ENCODE measurements around the gene NACC1. TPM values are rescaled to one million over a fixed set of nuclear protein-coding genes. Genes with fewer than 3 reads are reported as not detected.

The NACC1 gene
- total and polyA plus RNA-seq, 12 donors = 12.4 to 67.0 (median 40.1) TPM

DNA sequence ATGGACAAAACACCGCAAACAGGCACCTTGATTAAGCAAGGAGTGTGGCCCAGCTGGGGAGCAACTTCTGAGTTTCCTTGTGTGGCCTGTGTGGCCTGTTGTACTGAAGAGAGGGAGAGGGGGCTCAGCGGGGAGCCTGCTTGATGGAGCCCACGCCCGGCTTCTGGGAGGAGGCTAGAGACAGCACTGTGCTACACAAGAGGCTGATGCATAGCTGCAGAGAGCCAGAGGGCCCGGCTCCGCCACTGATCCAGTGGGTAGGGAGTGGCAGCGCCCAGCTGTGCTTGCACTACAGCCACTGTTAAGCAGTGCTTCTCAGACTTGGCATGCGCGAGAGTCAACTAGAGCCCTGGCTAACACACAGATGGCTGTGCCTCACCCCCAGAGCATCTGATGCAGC lies 34.4 kb upstream of the NACC1 start:
- Histone ChIP-seq H3K36me3 (replicated peaks in 1 of 2) (no peaks in the 10 kb centered on the region), H3K27ac (no peak overlapping the region), H3K4me1 (replicated peaks in 1 of 2) (no peaks in the 10 kb centered on the region), H3K4me3 (no peak overlapping the region), H3K9me3 (replicated peaks in 1 of 3) (no peaks in the 10 kb centered on the region), H3K27me3 (no peaks in the 10 kb centered on the region)
- no peak for DNase-seq
- TF ChIP-seq, protein P1, sequence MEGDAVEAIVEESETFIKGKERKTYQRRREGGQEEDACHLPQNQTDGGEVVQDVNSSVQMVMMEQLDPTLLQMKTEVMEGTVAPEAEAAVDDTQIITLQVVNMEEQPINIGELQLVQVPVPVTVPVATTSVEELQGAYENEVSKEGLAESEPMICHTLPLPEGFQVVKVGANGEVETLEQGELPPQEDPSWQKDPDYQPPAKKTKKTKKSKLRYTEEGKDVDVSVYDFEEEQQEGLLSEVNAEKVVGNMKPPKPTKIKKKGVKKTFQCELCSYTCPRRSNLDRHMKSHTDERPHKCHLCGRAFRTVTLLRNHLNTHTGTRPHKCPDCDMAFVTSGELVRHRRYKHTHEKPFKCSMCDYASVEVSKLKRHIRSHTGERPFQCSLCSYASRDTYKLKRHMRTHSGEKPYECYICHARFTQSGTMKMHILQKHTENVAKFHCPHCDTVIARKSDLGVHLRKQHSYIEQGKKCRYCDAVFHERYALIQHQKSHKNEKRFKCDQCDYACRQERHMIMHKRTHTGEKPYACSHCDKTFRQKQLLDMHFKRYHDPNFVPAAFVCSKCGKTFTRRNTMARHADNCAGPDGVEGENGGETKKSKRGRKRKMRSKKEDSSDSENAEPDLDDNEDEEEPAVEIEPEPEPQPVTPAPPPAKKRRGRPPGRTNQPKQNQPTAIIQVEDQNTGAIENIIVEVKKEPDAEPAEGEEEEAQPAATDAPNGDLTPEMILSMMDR (IDR thresholded peaks at IDR 0.05) = no peak
- intact Hi-C loops (cut with DNase I) = no loop called here
- 90 to 95% (median 93%) methylated on average over 2 to 9 of the region's 9 CpGs for WGBS, 4 donors

DNA sequence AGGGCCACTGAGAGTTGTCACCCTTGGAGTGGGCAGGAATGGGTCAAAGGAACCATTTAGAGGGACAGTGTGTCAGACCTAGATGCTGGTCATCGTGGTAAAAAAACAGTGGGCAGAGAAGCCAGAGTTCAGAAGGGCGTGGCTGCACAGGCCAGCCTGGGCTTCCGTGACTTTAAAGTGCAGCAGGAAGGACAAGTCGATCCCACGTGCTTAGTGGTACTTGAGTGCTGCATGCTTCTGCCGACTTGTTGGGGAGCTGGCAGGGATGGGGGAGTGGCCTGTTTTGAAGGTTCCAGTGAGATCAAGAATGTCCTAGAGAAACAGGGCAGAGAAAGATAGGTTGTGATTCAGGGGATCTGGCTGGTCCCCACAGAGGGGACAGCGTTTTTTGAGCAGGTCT lies 32.4 kb upstream of the NACC1 start:
- no peaks in the 10 kb centered on the region for H3K9me3 ChIP-seq (replicated peaks in 1 of 3)
- 51 to 70% (median 53%) methylated on average over 7 of the region's 7 CpGs for WGBS, 4 donors
- TF ChIP-seq, protein P1 (IDR thresholded peaks at IDR 0.05) = no peak
- TF ChIP-seq POLR2A (IDR thresholded peaks at IDR 0.05) = no peak
- no peak for DNase-seq
- H3K27ac ChIP-seq = no peak overlapping the region
- H3K36me3 ChIP-seq (replicated peaks in 1 of 2) = no peaks in the 10 kb centered on the region
- no peak overlapping the region for H3K4me3 ChIP-seq
- H3K4me1 ChIP-seq (replicated peaks in 1 of 2) = peaks cover 0 to under 1% of the 10 kb centered on the region in 2 donors
- no peaks in the 10 kb centered on the region for H3K27me3 ChIP-seq
- intact Hi-C loops (cut with DNase I) = no loop called here

DNA sequence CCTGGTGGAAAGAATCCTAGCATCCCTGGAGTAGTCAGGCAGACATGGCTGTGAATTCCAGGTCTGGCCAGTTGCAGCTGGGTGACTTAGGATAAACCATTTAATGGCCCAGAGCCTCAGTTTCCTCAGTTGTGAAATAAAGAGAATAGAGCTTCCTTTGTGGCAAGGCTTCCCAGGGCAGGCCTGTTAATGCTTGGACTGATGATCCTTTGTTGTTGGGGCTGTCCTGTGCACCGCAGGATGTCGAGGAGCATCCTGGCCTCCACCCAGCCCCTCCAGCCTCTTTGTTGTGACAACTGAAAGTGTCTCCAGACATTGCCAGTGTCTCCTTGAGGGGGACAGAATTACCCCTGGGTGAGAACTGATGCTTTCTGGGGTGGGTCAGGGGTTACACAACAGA lies 31.7 kb upstream of the NACC1 start:
- Histone ChIP-seq H3K27me3 (no peaks in the 10 kb centered on the region), H3K4me1 (replicated peaks in 1 of 2) (peaks cover 0 to 4% of the 10 kb centered on the region in 2 donors), H3K36me3 (replicated peaks in 1 of 2) (no peaks in the 10 kb centered on the region), H3K4me3 (no peak overlapping the region), H3K9me3 (replicated peaks in 1 of 3) (no peaks in the 10 kb centered on the region), H3K27ac (no peak overlapping the region)
- no peak for DNase-seq
- WGBS, 4 donors = 71 to 90% (median 84%) methylated on average over 2 of the region's 2 CpGs
- TF ChIP-seq, protein P1 (IDR thresholded peaks at IDR 0.05) = no peak
- TF ChIP-seq POLR2A (IDR thresholded peaks at IDR 0.05) = no peak
- intact Hi-C loops (cut with DNase I) = no loop called here

DNA sequence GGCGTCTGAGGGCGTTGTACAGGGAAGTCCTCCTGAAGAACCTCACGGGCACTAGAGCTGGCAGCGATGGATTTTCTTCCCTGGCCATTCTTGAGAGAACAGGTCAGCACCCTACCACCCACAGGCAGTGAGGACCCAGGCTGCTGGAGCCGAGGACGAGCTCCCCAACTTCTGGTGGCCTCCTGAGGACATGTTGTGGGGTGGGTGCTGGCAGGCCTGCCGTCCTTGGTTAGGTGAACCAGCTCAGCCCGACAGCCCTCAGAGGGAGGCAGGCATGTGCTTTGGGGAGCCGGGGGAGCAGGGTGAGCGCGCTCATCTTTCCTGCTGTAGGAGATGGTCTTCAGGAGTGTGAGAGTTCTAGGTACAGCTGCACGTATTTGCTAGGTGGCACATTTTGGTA lies 30.8 kb upstream of the NACC1 start:
- WGBS, 4 donors = 91 to 97% (median 94%) methylated on average over 8 to 12 of the region's 12 CpGs
- Histone ChIP-seq H3K36me3 (replicated peaks in 1 of 2) (no peaks in the 10 kb centered on the region), H3K4me3 (no peak overlapping the region), H3K27me3 (no peaks in the 10 kb centered on the region), H3K27ac (no peak overlapping the region), H3K4me1 (replicated peaks in 1 of 2) (peaks cover 0 to 4% of the 10 kb centered on the region in 2 donors), H3K9me3 (replicated peaks in 1 of 3) (no peaks in the 10 kb centered on the region)
- no peak for TF ChIP-seq POLR2A (IDR thresholded peaks at IDR 0.05)
- TF ChIP-seq, protein P1 (IDR thresholded peaks at IDR 0.05) = no peak
- intact Hi-C loops (cut with DNase I) = no loop called here
- no peak for DNase-seq

All from adrenal gland (tissue), 12 donors.